ENCODE measurements around the gene ORM2.

ORM2 gene

GRCh38 chr9:114282926-114283325 lies 46.7 kb upstream of the ORM2 start:
- Histone ChIP-seq H3K36me3 (ENCODE audit: control insufficient read depth, insufficient read depth, low read length) (no peaks in the 10 kb centered on the region), H3K4me1 (no peaks in the 10 kb centered on the region), H3K79me2 (no peaks in the 10 kb centered on the region), H3K9me3 (ENCODE audit: control insufficient read depth, low read length) (no peaks in the 10 kb centered on the region), H3K27me3 (ENCODE audit: control insufficient read depth, insufficient read depth, low read length) (no peaks in the 10 kb centered on the region), H3K4me2 (ENCODE audit: low read length) (no peak overlapping the region), H3K9ac (no peak overlapping the region), H3K4me3 (ENCODE audit: low read depth, low read length) (no peak overlapping the region), H3K27ac (no peak overlapping the region), H2AFZ (no peak overlapping the region)
- no peak for TF ChIP-seq CTCF (IDR thresholded peaks at IDR 0.05)

GRCh38 chr9:114283551-114284111 lies 46.0 kb upstream of the ORM2 start:
- Histone ChIP-seq H3K4me1 (no peaks in the 10 kb centered on the region), H3K9ac (no peak overlapping the region), H3K9me3 (ENCODE audit: control insufficient read depth, low read length) (no peaks in the 10 kb centered on the region), H3K4me3 (ENCODE audit: low read depth, low read length) (no peak overlapping the region), H3K4me2 (ENCODE audit: low read length) (no peak overlapping the region), H3K36me3 (ENCODE audit: control insufficient read depth, insufficient read depth, low read length) (no peaks in the 10 kb centered on the region), H3K27me3 (ENCODE audit: control insufficient read depth, insufficient read depth, low read length) (no peaks in the 10 kb centered on the region), H2AFZ (no peak overlapping the region), H3K79me2 (no peaks in the 10 kb centered on the region), H3K27ac (no peak overlapping the region)
- no peak for TF ChIP-seq CTCF (IDR thresholded peaks at IDR 0.05)

- H3K79me2 ChIP-seq, result no peaks in the 10 kb centered on the region
- H3K27ac ChIP-seq, result no peak overlapping the region
- H3K4me1 ChIP-seq, result no peaks in the 10 kb centered on the region
- H3K9me3 ChIP-seq (ENCODE audit: control insufficient read depth, low read length), result no peaks in the 10 kb centered on the region
- no peak overlapping the region for H2AFZ ChIP-seq
- no peak overlapping the region for H3K4me3 ChIP-seq (ENCODE audit: low read depth, low read length)
- H3K27me3 ChIP-seq (ENCODE audit: control insufficient read depth, insufficient read depth, low read length), result no peaks in the 10 kb centered on the region
- no peak for TF ChIP-seq CTCF (IDR thresholded peaks at IDR 0.05)
- H3K4me2 ChIP-seq (ENCODE audit: low read length), result no peak overlapping the region
- no peak overlapping the region for H3K9ac ChIP-seq
- no peaks in the 10 kb centered on the region for H3K36me3 ChIP-seq (ENCODE audit: control insufficient read depth, insufficient read depth, low read length)
Observed at GRCh38 chr9:114284316-114285060, 45.2 kb upstream of the ORM2 start.

- Histone ChIP-seq H3K9me3 (ENCODE audit: control insufficient read depth, low read length) (no peaks in the 10 kb centered on the region), H3K27ac (no peak overlapping the region), H3K9ac (no peak overlapping the region), H2AFZ (no peak overlapping the region), H3K36me3 (ENCODE audit: control insufficient read depth, insufficient read depth, low read length) (no peaks in the 10 kb centered on the region), H3K4me1 (no peaks in the 10 kb centered on the region), H3K79me2 (no peaks in the 10 kb centered on the region), H3K27me3 (ENCODE audit: control insufficient read depth, insufficient read depth, low read length) (no peaks in the 10 kb centered on the region), H3K4me2 (ENCODE audit: low read length) (no peak overlapping the region), H3K4me3 (ENCODE audit: low read depth, low read length) (no peak overlapping the region)
- TF ChIP-seq CTCF (IDR thresholded peaks at IDR 0.05), result no peak
Observed at GRCh38 chr9:114285166-114285867, 44.4 kb upstream of the ORM2 start.
